Stimulated activated CD8-positive, alpha-beta memory T cell treated with anti-CD3 and anti-CD28 coated beads, Interleukin-15, amount 100 ng/mL, for 24 hours (primary cell): Measurements from ENCODE around the gene ARHGEF7.

Experiments used
- DNase-seq: peaks from one replicate; pipeline ENCODE4 v3.0.0-alpha.2; 2020; ENCODE audit warnings: low read depth

The ARHGEF7 gene

DNA sequence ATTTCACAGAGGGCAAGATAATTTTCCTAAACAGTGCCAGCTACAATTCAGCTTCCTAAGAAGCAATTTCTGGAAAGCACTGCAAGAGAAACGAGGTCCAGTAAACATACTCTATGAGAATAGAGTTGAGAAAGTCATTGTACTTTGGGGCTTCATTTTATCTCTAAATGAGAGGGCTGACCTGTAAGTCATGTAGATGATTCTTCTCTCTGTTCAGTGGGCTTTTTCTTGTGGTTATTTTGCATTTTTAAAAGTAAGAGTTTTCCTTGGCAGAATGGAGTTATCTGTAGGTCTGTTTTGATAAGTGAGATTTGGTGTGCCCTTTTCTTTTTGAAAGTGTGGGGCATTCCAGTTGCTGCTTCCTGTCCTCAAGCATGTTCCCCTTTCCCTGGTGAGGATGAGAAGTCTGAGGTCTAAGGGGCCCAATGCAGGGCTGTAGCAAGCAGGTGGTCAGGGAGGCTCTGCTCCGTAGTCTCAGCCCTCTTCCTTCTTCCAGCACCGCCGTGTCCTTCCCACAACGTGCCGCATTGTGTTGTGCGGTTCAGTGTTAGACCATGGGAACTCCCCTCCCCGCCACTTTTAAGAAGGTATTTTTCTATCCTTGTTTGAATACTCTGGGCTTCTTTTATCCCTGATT lies 86.3 kb downstream of the ARHGEF7 start:
- DNase-seq, result no peak

DNA sequence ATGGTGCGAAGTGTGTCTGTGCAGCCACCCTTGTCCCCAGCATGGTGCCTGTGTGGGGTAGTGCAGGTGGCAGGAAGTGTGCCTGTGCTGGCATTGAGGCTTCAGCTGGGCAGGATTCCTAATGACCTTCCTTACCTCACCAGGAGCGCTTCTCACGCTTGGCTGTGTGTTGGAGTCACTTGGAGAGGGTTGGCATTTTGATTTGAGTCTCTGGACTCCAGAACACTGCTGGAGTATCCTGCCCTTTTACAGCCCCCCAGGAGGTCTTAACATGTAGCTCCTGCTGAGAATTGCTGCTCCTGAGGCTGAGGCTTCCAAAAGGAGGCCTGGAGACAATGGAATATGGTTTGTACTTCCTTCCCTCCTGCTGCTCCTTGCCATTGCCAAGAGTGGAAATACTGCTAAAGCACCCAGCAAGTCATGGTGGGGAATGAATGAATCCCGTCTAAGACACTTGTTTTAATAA lies 87.1 kb downstream of the ARHGEF7 start:
- DNase-seq, result no peak

DNA sequence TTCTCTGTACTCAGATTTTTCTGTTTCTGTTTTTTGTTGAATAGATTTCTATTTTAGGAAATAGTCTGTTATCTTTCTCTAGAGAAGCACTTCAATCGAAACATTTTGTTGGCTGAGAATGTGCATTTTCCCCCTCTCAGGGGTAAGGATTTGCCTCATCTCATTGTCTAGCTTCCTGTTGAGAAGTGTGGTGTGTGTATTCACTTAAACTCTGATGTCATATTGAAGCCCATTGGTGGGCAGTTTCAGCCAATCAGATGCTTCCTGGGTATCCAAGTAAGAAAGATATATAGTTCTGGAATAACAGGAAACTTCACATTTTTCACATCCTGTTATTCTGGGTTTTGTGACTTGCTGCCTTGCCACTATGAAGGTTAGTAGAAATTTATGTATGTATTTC lies 87.6 kb downstream of the ARHGEF7 start:
- DNase-seq, result no peak

DNA sequence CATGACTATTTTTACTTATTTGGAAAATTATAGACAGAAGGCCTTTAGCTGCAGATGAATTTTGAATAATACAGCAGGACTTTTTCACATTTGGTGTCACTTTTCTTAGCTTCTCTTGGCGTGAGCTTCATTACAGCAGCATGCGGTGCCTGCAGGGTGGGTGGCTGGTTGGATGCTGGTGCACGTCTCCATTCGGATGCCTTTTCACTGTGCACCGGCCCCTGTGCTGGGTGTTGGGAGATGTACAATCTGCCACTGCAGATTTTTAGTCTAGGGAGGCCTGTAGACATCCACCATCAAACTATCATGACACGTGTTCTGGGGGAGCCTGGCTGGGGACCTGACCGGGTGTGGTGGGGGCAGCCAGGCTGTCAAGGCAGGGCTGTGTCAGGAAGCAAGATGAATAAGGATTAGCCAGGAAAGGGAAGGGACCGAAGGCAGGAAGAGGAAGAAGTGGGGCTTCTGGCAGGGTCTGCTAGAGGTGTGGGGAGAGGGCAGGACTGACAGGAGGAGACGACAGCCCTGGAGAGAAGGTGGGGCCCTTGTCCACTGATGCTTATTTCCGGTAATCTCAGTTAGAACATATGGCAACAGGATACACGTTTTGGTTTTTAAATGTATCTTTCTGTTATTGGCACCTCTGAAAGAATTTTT lies 88.8 kb downstream of the ARHGEF7 start:
- DNase-seq, result no peak

DNA sequence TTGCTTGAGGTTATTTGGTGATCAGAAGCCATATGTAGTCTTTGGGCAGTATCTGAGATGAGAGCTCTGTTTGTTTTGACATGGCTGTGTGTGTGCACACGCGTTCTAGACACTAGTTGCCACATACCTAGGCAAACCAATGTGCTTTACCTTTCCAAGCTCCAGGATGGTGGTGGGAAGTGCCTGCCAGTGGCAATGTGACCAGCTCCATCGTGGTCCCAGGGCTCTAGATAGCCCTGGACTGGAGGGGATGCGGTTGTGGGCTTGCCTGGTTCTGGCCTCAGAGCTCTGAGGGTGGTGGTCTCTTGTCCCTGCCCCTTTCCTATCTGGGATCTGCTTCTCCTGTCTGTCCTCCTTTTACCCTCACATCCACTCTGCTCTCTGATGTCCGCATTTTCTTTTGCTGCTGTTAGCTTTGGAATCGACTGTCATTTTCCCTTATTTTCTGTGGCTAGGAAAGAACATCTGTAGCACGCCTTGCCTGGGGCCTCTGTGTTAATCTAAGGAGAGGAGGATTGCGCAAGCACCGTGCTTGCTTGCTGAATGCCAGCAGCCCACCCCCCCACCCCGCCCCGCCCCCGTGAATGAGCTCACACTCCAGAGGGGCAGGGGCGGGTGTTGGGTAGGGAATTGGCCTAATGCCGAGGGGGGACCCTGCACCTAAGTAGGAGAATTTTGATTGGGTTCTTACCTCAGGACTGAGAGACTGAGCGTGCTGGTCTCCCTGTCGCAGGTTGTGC lies 89.5 kb downstream of the ARHGEF7 start:
- no peak for DNase-seq

DNA sequence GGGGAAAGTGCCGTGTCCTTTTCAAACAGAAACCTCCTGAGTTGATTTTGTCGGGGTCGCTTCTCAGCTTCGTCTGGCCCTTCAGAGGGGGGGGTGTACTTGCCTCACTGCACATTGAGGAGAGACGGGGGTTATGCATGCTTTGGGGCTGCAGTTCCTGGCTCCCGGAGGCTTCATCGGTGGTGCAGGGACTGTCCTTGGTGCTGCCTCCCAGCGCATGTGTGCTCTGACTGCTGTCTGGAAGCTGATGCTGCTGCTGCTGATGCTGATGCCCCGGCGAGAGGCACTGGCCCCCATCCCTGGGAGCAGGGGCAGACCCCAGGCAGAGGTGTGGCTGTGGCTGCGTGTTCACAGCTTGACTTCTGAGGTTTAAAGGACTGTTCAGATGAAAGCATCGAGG lies 91.0 kb downstream of the ARHGEF7 start:
- DNase-seq, result no peak

DNA sequence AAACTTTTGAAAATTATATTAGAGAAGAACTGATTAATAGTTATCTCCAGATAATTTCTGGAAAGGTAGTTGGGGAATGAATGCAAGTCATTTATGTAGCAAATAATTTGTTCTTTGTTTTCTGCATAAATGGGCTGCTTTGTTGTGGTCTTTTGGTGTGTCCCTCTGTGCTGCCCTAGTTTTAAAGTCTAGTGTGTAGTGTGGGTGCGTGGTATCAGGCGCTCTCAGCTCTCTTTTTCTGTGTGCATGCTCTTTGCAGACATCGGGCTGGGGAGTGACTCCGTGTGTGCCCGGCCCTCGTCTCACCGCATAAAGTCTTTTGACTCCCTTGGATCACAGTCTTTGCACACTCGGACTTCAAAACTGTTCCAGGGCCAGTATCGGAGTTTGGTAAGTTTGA lies 94.5 kb downstream of the ARHGEF7 start:
- no peak for DNase-seq

DNA sequence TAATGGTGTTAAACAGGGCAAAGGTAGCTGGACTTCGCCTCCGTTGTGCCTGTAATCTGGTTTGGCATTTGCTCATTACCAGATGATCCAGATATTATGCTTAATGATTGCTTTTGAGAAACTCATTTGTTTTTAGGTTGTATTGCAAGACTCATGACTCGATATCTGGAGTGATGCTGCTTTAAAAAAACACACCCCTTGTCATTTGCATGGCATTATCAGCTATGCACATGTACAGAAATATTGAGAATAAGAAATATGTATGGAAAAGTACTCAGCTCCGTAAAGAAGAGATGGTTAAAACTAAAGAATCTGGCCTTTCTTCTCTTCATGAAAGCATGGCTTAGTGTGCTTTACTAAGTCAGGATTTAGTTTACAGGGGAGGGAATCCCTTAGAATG lies 95.0 kb downstream of the ARHGEF7 start:
- no peak for DNase-seq

DNA sequence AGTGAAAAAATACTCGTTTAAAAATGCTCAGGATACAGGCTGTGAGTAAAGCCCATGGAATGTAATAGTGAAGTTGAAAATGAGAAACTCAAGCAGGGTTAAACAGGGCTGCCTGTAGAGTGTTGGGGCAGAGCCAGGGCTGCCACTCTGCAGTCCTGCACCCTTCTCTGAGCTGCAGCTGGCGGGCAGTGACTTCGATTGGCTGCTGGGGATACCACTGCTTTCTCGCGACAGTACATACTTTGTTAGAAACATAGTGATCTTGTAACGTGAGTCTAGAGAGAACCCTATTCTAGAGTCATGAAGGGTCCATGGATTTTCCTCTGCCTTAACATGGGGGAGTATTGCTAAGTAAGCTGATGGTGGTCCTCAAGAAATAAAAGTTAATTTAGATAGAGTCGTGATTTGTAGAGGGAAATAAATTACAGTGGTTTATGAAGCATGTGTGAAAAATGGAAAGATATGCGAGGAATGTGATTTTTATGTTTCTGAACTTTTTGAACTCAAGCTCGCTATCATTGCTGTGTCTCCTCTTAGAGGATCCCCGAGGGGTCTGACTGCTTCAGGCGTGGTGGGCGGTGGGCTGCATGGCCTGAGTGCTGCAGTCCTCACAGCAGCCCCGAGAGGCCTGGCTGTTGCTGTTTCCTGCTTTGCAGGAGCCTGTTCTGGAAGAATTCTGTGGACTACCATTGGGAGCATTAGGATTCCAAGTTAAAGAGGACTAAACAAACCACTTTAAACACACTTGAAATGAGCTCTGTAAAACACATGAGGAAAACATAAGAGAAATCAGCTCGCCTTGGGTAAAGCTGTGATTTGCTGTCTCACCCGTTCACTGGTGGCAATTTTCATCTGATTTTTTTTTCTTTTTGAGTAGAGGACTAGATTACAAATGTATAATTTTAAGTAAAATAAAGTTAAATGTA lies 95.7 kb downstream of the ARHGEF7 start:
- no peak for DNase-seq

DNA sequence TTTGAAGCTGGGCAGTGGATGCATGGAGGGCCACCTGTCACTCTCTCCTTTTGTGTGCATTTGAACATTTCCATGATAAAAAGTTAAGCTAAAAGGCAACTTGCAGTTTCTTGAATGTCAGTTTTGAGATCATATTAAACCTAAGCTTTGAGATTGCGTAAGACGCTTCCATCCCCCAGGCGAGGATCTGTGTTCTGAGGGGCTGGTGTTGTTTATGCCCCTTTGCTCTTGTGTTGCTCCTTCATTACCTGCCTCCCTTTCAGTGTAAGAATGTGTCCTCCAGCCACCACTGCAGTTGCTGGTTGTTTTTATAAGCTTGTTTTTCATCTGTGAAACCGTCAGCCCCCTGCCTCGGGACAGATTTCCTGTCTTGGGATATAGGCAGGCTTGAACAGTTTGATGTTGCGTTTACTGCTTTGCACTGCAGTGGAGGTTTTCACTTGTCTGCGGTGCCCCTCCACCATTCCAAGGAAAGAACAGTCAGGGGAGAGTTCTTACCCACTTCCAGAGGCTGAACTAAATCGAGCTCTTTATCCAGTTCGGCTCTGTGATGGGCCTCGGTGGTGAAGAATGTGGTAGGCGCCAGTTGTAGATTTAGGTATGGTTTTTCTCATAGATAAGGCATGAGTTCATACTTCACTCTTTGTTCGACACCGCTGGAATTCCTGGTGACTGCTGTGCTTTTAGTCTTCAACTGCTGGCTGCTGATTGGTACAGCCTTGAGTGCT lies 96.8 kb downstream of the ARHGEF7 start:
- no peak for DNase-seq

DNA sequence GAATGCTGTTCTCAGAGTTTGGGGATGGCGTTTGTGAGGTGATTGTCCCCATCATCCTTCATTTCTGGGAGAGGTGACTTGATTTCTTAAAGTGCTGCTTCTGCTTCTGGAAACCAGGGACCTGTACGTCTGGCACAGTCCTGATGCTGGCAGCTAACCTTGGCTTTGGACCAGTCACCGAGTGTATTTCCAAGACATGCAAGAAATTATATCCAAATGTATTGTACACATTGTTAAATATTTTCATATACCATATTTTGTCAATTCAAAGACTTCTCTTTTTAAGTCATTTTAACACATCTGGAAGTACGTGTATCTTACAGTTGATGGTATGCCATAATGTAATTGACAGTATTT lies 97.4 kb downstream of the ARHGEF7 start:
- DNase-seq, result no peak

DNA sequence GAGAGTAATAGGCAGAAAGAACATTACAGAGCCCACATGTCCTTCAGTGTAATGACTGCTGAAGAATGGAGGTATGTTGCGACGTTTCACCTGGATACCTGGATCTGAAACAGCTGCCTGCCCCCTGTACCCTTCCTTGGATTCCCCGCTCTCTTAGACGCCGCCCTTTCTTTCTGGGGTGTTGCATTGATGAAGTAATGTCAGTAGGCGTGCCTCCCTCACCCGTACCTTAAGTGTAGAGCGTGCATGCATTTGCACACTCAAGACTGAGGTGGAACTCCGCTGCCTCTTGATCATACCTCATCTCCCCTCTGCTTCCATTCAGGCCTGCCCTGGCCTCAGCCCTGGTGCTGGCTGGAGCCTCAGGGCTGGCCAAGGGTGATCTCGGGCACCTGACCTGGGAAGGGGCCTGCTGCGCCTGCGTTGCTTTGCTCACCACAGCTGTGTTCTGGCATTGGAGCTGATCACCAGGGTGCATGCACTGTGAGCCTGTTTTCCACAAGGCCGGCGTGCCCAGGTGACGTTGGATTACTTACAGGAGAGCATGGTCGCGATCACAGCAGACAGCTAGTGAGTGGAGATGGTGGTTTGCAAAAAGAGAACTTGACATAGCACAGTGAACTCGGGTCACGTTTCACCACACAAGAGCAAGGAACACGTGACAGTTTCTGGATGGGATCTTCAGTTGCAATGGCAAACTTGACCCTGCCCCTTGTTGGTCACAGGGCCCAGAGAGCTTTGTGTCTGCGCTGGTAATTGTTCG lies 99.0 kb downstream of the ARHGEF7 start:
- no peak for DNase-seq

DNA sequence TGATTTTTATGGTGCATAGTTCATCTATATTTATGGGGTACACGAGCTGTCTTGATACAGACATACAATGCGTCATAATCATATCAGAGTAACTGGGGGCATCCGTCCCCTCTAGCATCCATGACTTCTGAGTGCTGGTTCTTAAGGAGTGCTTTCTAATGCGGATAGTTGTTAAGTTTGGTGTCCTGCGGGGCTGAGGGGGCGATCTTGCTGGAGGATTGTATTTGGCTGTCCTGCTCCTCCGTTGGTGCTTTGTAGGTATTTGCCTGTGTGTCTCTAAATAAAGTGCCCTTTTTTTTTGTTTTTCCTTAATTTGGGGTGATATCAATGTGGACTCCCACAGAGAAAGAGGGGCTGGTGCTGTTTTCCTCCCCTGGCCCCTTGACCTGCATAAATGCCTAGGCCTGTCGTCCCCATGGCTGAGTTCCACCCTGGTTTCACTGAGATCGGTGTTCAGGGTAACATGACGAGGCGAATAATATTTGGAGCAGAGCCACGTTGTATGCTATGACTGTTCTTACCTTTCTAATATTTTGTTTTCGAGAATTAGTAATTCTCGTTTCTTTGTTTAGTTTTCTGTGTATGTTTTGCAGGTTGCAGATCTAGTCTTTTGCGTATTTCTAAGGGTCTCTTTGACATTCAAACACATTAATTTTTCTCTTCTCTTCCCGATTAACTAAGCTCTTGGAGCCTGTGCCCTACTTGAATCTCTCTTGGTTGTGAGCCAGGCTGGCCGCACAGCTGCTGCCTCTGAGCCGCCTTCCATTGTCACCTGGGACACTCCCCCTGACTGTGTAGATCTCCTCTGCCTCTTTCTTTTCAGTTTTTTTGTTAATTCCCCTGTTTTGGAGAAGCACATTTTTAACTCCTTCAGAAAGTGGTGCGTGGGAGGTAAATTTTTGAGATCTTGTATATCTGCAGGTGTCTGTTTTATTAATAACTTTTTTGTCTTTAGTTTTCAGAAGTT lies 100.3 kb downstream of the ARHGEF7 start:
- DNase-seq, result no peak

DNA sequence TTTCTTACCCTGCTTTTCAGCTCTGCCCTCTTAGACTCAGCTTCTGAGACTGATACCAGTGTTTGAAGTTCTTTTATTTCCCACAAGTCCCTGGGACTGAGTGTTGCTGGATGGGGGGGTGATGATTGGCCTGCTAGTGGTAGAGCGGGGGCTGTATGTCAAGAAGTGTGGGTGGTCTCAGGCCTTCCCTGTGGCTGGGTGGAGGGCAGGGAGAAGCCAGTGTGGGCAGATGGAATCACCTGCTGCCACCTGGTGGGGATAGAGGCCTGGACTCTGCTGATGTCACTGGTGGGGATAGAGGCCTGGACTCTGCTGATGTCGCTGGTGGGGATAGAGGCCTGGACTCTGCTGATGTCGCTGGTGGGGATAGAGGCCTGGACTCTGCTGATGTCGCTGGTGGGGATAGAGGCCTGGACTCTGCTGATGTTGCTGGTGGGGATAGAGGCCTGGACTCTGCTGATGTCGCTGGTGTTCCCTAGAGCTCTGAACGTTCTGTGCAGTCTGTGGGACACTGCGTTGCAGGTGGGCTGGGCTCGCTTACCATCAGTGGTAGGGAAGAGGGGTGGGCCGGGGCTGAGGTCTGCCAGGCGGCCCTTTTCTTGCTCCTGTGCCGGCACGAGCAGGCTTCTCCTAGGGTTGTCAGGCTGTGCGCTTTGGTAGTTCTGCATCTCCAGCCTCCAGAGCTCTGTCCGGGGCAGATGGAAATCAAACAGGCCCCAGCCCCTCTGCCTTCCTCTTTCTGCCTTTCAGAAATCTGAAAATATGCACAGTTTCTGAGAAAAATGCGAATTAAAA lies 101.3 kb downstream of the ARHGEF7 start:
- no peak for DNase-seq

DNA sequence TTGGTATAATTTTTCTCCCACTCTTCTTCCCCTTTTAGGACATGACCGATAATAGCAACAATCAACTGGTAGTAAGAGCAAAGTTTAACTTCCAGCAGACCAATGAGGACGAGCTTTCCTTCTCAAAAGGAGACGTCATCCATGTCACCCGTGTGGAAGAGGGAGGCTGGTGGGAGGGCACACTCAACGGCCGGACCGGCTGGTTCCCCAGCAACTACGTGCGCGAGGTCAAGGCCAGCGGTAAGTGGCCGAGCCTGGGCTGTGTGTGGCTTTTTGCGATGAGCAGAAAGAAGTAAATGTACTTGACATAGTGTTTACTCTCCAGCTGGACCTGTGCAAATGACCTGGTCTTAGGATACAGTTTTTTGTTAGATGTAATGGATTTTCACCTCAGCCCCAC lies 102.5 kb downstream of the ARHGEF7 start:
- DNase-seq, result no peak

DNA sequence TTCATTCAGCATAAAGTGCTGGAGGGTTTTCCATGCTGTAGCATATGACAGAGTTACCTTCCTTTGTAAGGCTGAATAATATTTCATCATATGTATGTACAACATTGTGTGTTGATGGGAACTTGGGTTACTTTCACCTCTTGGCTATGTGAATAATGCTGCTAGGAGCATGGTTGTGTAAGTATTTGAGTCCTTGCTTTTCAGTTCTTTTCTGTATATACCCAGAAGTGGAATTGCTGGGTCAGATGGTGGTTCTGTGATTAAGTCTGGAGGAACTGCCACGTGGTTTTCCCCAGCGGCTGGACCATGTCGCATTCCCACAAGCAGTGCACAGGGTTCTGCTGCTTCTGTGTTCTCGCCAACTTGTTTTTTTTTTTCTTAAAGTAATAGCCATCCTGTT lies 104.2 kb downstream of the ARHGEF7 start:
- no peak for DNase-seq

DNA sequence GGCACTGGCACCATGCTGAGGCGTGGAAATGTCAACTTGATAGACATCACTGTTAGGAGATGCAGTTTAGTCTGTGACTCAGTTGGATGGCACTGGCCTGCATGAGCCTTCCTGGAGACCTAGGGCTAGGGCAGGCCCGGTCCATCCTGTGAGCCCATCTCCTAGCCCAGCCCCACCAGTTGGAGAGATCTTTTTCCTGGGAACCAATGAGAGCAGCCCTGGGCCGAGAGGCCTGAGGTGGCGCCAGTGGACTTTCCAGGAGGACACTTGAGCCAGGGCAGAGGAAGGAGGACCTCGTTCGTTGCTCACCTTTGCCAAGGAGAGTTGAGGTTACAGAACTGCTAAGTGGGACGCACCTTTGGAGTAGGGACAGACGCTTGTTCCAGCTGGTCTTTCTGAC lies 104.8 kb downstream of the ARHGEF7 start:
- no peak for DNase-seq

DNA sequence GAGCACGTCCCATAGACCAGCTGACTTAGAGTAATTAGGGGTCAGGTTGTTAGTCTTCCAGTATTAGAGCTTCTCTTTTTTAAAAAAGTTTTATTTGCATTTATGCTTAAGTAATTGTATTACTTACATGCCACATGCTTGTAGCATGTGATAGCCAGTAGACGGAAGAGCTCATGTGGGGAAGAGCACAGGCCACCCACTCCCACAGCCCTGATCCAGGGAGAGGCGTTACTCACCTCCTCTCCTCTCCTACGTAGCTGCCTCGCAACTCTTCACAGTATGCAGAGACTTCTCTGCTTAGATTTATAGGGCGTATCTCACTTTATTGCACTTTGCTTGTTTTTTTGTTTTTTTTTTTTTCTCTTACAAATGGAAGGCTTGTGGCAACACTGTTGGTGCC lies 110.1 kb downstream of the ARHGEF7 start:
- DNase-seq, result no peak
